GF-D8 (cell line): ENCODE results near the gene TM4SF20.

Experiments used
- DNase-seq: peaks from one replicate; lab custom pipeline; 2025; lab: John Stamatoyannopoulos, UW

The TM4SF20 gene

DNA sequence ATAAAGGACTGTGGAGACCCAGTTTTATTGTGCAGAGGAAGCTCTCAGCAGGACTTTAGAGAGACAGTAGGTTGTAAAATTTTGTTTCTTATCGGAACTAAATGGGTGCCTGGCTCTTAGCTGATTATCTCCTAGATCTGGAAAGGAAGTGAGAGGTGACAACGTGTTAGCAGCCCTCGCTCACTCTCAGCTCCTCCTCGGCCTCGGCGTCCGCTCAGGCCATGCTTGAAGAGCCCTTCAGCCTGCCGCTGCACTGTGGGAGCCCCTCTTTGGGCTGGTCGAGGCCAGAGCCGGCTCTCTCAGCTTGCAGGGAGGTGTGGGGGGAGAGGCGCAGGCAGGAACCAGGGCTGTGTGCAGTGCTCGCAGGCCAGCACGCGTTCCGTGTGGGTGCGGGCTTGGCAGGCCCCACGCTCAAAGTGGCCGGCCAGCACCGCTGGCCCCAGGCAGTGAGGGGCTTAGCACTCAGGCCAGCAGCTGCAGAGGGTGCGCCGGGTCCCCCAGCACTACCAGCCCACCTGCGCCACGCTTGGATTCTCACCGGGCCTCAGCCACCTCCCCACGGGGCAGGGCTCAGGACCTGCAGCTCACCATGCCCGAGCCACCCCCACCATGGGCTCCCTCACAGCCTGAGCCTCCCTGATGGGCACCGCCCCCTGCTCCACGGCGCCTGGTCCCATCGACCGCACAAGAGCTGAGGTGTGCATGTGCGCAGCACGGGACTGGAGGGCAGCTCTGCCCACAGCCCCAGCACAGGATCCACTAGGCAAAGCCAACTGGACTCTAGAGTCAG is 58.6 kb downstream of the TM4SF20 start:
- peak; percentile 52 for DNase-seq

DNA sequence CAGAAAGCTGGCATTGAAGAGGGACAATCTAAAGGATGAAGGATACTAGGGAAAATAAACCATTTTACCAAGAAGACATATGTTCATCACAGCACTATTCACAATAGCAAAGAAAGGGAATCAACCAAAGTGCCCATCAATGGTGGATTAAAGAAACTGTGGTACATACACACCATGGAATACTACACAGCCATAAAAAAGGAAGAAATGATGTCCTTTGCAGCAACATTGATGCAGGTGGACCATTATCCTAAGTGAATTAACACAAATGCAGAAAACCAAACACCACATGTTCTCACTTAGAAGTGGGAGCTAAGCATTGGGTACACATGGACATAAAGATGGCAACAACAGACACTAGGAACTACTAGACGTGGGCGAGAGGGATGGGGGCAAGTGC is 61.3 kb downstream of the TM4SF20 start:
- DNase-seq, result no peak

DNA sequence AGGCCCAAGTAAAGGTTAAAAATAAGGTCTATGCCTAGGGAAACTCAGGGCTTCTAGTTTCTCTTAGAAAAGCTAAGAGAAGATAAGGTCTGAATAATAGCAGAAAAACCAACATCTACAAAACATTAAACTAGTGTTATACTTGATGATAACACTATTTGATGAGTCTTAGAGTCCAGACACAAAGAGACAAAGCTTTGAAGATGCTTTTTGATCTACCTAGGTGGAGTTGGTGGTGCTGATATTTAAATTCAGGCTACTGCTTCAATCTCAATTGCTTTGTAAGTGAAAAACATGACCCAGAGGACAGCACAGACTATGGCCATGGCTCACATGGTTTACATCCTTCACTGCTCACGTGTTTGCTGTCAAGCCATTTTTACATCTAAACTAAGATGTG is 65.8 kb downstream of the TM4SF20 start:
- no peak for DNase-seq

DNA sequence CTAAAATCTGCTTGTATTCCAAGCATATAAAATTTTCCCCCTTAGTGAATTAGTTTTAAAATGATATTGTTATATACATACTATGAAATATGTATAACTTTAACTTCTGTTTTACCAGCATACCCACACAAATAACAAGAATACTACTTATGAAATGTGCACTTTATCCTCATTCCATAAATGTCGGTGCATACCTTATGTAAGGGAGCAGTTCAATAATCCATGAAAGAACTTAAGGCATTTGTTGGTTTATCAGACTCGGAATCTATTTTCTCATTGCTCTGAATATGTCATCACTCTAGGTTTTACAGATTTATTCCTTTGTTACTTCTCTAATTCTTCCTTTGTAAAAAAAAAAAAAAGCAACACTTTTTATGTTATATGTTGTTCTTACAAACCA is 66.5 kb downstream of the TM4SF20 start:
- DNase-seq, result no peak
